SK-N-SH (cell line): ENCODE data around the gene ETV3L. TPM values are rescaled to one million over a fixed set of nuclear protein-coding genes. Genes with fewer than 3 reads are reported as not detected.

Experiments used
- CTCF ChIA-PET: fragments of 300-600, 350-600 bp; formaldehyde crosslinking; extraction: SDS; loops from one replicate; lab custom pipeline; 2021; lab: Yijun Ruan, JAX
- POLR2A ChIA-PET: fragments of 350-600 bp; sonication (Branson Sonifier 250); formaldehyde crosslinking; extraction: SDS; loops from one replicate; lab custom pipeline; 2020; ENCODE audit warnings: antibody characterized with exemption, inconsistent platforms; lab: Yijun Ruan, JAX
- DNase-seq: peaks from one replicate; pipeline ENCODE4 v3.0.0; 2012
- H2AFZ ChIP-seq: fragments of 200-600 bp; sonication (generic); 2 replicates; pipeline ENCODE4 v1.8.1; 2016; ENCODE audit warnings: antibody characterized with exemption, mild to moderate bottlenecking, low read depth
- H3F3A ChIP-seq: fragments of 200-600 bp; sonication (generic); replicated peaks from 2 replicates; pipeline ENCODE3; 2016; ENCODE audit warnings: antibody characterized with exemption, mild to moderate bottlenecking; ENCODE audit not compliant: insufficient read depth
- H3K27ac ChIP-seq, 2 experiments: fragments of 200-500 bp in 1 of 2; fragments of 200-600 bp in 1 of 2; sonication (Bioruptor generic) in 1 of 2; sonication (generic), shearing (Covaris generic) in 1 of 2; 2 replicates each; pipeline versions ENCODE4 v1.5.1 to v1.6.1; 2014 to 2016; ENCODE audit warnings: low read depth in 2 of 2, inconsistent platforms in 1 of 2, low read length in 1 of 2, mild to moderate bottlenecking in 1 of 2, mixed read lengths in 1 of 2
- H3K27me3 ChIP-seq: fragments of 200-600 bp; sonication (generic), shearing (Covaris generic); 2 replicates; pipeline ENCODE4 v1.6.1; 2016; ENCODE audit warnings: mixed run types; ENCODE audit not compliant: insufficient read depth
- H3K36me3 ChIP-seq, 2 experiments: fragments of 200-500 bp in 1 of 2; fragments of 200-600 bp in 1 of 2; sonication (Bioruptor generic) in 1 of 2; sonication (generic) in 1 of 2; replicated peaks in 1 of 2; 2 replicates each; pipeline versions ENCODE3 to v1.5.1; 2014 to 2016; ENCODE audit warnings: low read length in 1 of 2, mild to moderate bottlenecking in 1 of 2; ENCODE audit not compliant: insufficient read depth in 2 of 2, control insufficient read depth in 1 of 2
- H3K4me1 ChIP-seq, 2 experiments: fragments of 200-500 bp in 1 of 2; fragments of 200-600 bp in 1 of 2; sonication (Bioruptor generic) in 1 of 2; sonication (generic), shearing (Covaris generic) in 1 of 2; 2 replicates each; pipeline versions ENCODE4 v1.5.1 to v1.6.1; 2014 to 2016; ENCODE audit warnings: low read depth in 1 of 2, low read length in 1 of 2, mixed run types in 1 of 2; ENCODE audit not compliant: insufficient read depth in 2 of 2, control insufficient read depth in 1 of 2
- H3K4me2 ChIP-seq: fragments of 200-600 bp; sonication (generic), shearing (Covaris generic); 2 replicates; pipeline ENCODE4 v1.6.1; 2017; ENCODE audit warnings: mixed run types
- H3K4me3 ChIP-seq, 2 experiments: fragments of 200-500 bp in 1 of 2; fragments of 200-600 bp in 1 of 2; sonication (Bioruptor generic) in 1 of 2; sonication (generic), shearing (Covaris generic) in 1 of 2; 2 replicates each; pipeline versions ENCODE4 v1.5.1 to v1.8.1; 2014 to 2016; ENCODE audit warnings: low read depth in 2 of 2, inconsistent platforms in 1 of 2, low read length in 1 of 2, mild to moderate bottlenecking in 1 of 2, mixed read lengths in 1 of 2, moderate library complexity in 1 of 2
- H3K79me2 ChIP-seq: fragments of 200-600 bp; sonication (generic); 2 replicates; pipeline ENCODE4 v1.8.1; 2017; ENCODE audit warnings: mild to moderate bottlenecking; ENCODE audit not compliant: insufficient read depth
- H3K9ac ChIP-seq: fragments of 200-600 bp; sonication (generic); 2 replicates; pipeline ENCODE4 v1.6.1; 2017; ENCODE audit warnings: mixed run types
- H3K9me2 ChIP-seq: fragments of 200-600 bp; sonication (generic); 2 replicates; pipeline ENCODE4 v1.6.1; 2017; ENCODE audit warnings: mixed run types
- H3K9me3 ChIP-seq: fragments of 200-600 bp; sonication (generic); 2 replicates; pipeline ENCODE4 v1.6.1; 2017; ENCODE audit warnings: mixed run types, mild to moderate bottlenecking, moderate library complexity
- H4K20me1 ChIP-seq: fragments of 200-600 bp; sonication (generic); 2 replicates; pipeline ENCODE4 v1.6.1; 2017; ENCODE audit warnings: mild to moderate bottlenecking, mixed run types; ENCODE audit not compliant: insufficient read depth
- CHD2 ChIP-seq: fragments of 150-350 bp; IDR thresholded peaks from 2 replicates; pipeline ENCODE4 v1.6.1; 2018; ENCODE audit warnings: low read length; ENCODE audit not compliant: partially characterized antibody
- ELF1 ChIP-seq: IDR thresholded peaks from 2 replicates; pipeline ENCODE4 v1.4.0; 2012
- FOXM1 ChIP-seq: IDR thresholded peaks from 2 replicates; pipeline ENCODE4 v1.4.0; 2012; ENCODE audit warnings: low read depth, mild to moderate bottlenecking
- GABPA ChIP-seq: IDR thresholded peaks from 2 replicates; pipeline ENCODE4 v1.4.0; 2012; ENCODE audit warnings: low read depth, mild to moderate bottlenecking
- GATA2 ChIP-seq: sonication (generic); formaldehyde crosslinking; IDR thresholded peaks from 2 replicates; pipeline ENCODE4 v1.5.0; 2020; ENCODE audit warnings: mild to moderate bottlenecking, missing genetic modification reagents
- JUND ChIP-seq: IDR thresholded peaks from 2 replicates; pipeline ENCODE4 v1.4.0; 2012
- MXI1 ChIP-seq: IDR thresholded peaks from 2 replicates; pipeline ENCODE4 v1.6.1; 2012; ENCODE audit warnings: mild to moderate bottlenecking, low read depth, low read length, improper control_type of control experiment
- NRF1 ChIP-seq: IDR thresholded peaks from 2 replicates; pipeline ENCODE4 v1.6.1; 2012; ENCODE audit warnings: low read depth, mild to moderate bottlenecking, low read length
- POLR2AphosphoS5 ChIP-seq: IDR thresholded peaks from 2 replicates; pipeline ENCODE4 v1.6.1; 2012; ENCODE audit warnings: low read depth, low read length
- RAD21 ChIP-seq: IDR thresholded peaks from 2 replicates; pipeline ENCODE4 v1.6.1; 2012; ENCODE audit warnings: mild to moderate bottlenecking, low read length
- RCOR1 ChIP-seq: fragments of 150-350 bp; IDR thresholded peaks from 2 replicates; pipeline ENCODE4 v1.6.1; 2017; ENCODE audit warnings: antibody characterized with exemption, low read length
- SIN3A ChIP-seq: IDR thresholded peaks from 2 replicates; pipeline ENCODE4 v1.6.1; 2012; ENCODE audit warnings: low read depth, mild to moderate bottlenecking, low read length, moderate library complexity, borderline replicate concordance
- TAF1 ChIP-seq: IDR thresholded peaks from 2 replicates; pipeline ENCODE4 v1.6.1; 2012; ENCODE audit warnings: low read depth, mild to moderate bottlenecking, low read length, moderate library complexity, borderline replicate concordance
- TCF12 ChIP-seq: IDR thresholded peaks from 2 replicates; pipeline ENCODE4 v1.4.0; 2012
- TEAD4 ChIP-seq: IDR thresholded peaks from 2 replicates; pipeline ENCODE4 v1.4.0; 2012; ENCODE audit warnings: mild to moderate bottlenecking, borderline replicate concordance; ENCODE audit not compliant: insufficient read depth
- WGBS: methylation state at CpG from one replicate; pipeline ENCODE4 v1.1.6; 2017; ENCODE audit warnings: low lambda C conversion rate; 5-methylcytosine and 5-hydroxymethylcytosine counted together
- polyA plus RNA-seq, 3 experiments: library from polyadenylated mRNA; depleted of rRNA; stranded (reverse); fragments of >200 nt; gene quantifications; 2 replicates each; pipeline ENCODE4 v1.2.3, GENCODE V29; 2012
- TF ChIP-seq, protein P1 (sequence below): fragments of 200-600 bp; sonication (generic); IDR thresholded peaks from 2 replicates; pipeline ENCODE4 v1.6.1; 2017; ENCODE audit warnings: antibody characterized with exemption, mild to moderate bottlenecking, moderate library complexity
- TF ChIP-seq, protein P2 (sequence below): IDR thresholded peaks from 2 replicates; pipeline ENCODE4 v1.4.0; 2012; ENCODE audit warnings: low read depth, borderline replicate concordance
- TF ChIP-seq, protein P3 (sequence below): IDR thresholded peaks from 2 replicates; pipeline ENCODE4; 2012
- TF ChIP-seq, protein P4 (sequence below): IDR thresholded peaks from 2 replicates; pipeline ENCODE4 v1.6.1; 2012; ENCODE audit warnings: mild to moderate bottlenecking, low read depth, low read length, moderate library complexity
- TF ChIP-seq, protein P5 (sequence below): fragments of 150-350 bp; IDR thresholded peaks from 2 replicates; pipeline ENCODE4 v1.6.1; 2017; ENCODE audit warnings: antibody characterized with exemption, low read length, low read depth, borderline replicate concordance

ETV3L gene
- polyA plus RNA-seq, 1 of the 3 experiments (the other 2 are of a cell fraction): not detected

DNA sequence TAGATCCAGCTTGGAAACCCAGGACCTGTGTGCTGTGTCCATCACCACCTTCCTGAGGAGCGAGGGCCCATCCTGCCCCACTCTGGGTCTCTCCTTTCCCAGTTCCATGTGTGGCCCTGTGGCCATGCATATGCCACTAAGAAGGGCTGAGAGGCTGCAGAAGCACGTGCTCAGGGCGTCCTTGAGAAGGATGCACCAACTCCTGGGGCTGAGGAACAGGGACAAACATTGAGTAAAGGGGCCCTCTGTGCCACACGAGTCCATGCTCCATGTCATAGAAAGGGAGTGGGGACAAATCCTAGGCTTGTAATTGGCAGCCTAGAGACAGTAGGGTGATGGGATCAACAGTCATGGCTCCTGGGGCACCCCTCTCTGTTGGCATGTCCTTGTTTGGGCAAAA is 8.4 kb downstream of the ETV3L start:
- 51% methylated on average over 4 of the region's 4 CpGs for WGBS

DNA sequence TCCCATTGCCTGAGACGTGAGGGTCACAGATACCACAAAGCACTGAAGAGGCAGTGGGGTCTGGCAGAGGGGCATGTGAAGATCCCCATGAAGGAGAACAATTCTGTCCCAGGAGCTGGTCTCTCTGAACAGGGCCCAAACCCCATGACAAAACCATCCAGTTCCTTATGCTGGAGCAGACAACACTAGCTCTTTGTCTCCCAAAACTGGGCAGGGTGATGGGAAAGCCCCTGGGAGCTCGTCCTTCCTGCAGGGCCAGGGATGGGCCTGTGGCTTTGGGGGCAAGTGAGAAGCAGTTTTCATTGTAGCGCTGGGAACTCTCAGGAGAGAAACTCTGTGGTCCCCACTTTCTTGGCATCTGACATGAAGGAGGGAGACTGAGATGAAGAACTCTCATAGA is 8.8 kb downstream of the ETV3L start:
- WGBS: 63% methylated on average over 3 of the region's 3 CpGs
- CTCF ChIA-PET: interaction anchor here (0.9 to 13.6 kb wide), 37 partner anchors 8 to 163 kb away, joined by 3 to 586 read pairs (median 7); partner anchors contain the start of genes ETV3 and ETV3L
- no peaks in the 10 kb centered on the region for H3K27me3 ChIP-seq
- no peaks in the 10 kb centered on the region for H3F3A ChIP-seq
- H3K4me2 ChIP-seq: no peak overlapping the region
- POLR2A ChIA-PET: interaction anchor here (1.0 to 1.4 kb wide), 2 partner anchors 48 to 65 kb away, joined by 5 to 13 read pairs; no protein-coding TSS in a partner anchor
- no peak overlapping the region for H2AFZ ChIP-seq
- DNase-seq: no peak
- no peak overlapping the region for H3K4me3 ChIP-seq
- H4K20me1 ChIP-seq: no peaks in the 10 kb centered on the region
- H3K4me1 ChIP-seq: peaks cover 6 to 7% of the 10 kb centered on the region in 2 experiments; a peak in 2 of 4 replicates
- no peak overlapping the region for H3K9ac ChIP-seq
- H3K9me2 ChIP-seq: no peaks in the 10 kb centered on the region
- no peaks in the 10 kb centered on the region for H3K79me2 ChIP-seq
- no peaks in the 10 kb centered on the region for H3K9me3 ChIP-seq
- no peaks in the 10 kb centered on the region for H3K36me3 ChIP-seq
- H3K27ac ChIP-seq: no peak overlapping the region
- TF ChIP-seq, protein P1, sequence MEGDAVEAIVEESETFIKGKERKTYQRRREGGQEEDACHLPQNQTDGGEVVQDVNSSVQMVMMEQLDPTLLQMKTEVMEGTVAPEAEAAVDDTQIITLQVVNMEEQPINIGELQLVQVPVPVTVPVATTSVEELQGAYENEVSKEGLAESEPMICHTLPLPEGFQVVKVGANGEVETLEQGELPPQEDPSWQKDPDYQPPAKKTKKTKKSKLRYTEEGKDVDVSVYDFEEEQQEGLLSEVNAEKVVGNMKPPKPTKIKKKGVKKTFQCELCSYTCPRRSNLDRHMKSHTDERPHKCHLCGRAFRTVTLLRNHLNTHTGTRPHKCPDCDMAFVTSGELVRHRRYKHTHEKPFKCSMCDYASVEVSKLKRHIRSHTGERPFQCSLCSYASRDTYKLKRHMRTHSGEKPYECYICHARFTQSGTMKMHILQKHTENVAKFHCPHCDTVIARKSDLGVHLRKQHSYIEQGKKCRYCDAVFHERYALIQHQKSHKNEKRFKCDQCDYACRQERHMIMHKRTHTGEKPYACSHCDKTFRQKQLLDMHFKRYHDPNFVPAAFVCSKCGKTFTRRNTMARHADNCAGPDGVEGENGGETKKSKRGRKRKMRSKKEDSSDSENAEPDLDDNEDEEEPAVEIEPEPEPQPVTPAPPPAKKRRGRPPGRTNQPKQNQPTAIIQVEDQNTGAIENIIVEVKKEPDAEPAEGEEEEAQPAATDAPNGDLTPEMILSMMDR: no peak
- TF ChIP-seq FOXM1 (no peak), NRF1 (no peak), GABPA (no peak), GATA2 (CRISPR knock-in tag) (no peak), CHD2 (no peak), RAD21 (no peak), MXI1 (no peak), TAF1 (no peak)
- TF ChIP-seq, protein P2, sequence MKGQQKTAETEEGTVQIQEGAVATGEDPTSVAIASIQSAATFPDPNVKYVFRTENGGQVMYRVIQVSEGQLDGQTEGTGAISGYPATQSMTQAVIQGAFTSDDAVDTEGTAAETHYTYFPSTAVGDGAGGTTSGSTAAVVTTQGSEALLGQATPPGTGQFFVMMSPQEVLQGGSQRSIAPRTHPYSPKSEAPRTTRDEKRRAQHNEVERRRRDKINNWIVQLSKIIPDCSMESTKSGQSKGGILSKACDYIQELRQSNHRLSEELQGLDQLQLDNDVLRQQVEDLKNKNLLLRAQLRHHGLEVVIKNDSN: no peak
- TF ChIP-seq, protein P3, sequence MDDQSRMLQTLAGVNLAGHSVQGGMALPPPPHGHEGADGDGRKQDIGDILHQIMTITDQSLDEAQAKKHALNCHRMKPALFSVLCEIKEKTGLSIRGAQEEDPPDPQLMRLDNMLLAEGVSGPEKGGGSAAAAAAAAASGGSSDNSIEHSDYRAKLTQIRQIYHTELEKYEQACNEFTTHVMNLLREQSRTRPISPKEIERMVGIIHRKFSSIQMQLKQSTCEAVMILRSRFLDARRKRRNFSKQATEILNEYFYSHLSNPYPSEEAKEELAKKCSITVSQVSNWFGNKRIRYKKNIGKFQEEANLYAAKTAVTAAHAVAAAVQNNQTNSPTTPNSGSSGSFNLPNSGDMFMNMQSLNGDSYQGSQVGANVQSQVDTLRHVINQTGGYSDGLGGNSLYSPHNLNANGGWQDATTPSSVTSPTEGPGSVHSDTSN: no peak
- TF ChIP-seq, protein P4, sequence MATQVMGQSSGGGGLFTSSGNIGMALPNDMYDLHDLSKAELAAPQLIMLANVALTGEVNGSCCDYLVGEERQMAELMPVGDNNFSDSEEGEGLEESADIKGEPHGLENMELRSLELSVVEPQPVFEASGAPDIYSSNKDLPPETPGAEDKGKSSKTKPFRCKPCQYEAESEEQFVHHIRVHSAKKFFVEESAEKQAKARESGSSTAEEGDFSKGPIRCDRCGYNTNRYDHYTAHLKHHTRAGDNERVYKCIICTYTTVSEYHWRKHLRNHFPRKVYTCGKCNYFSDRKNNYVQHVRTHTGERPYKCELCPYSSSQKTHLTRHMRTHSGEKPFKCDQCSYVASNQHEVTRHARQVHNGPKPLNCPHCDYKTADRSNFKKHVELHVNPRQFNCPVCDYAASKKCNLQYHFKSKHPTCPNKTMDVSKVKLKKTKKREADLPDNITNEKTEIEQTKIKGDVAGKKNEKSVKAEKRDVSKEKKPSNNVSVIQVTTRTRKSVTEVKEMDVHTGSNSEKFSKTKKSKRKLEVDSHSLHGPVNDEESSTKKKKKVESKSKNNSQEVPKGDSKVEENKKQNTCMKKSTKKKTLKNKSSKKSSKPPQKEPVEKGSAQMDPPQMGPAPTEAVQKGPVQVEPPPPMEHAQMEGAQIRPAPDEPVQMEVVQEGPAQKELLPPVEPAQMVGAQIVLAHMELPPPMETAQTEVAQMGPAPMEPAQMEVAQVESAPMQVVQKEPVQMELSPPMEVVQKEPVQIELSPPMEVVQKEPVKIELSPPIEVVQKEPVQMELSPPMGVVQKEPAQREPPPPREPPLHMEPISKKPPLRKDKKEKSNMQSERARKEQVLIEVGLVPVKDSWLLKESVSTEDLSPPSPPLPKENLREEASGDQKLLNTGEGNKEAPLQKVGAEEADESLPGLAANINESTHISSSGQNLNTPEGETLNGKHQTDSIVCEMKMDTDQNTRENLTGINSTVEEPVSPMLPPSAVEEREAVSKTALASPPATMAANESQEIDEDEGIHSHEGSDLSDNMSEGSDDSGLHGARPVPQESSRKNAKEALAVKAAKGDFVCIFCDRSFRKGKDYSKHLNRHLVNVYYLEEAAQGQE: no peak
- TF ChIP-seq, protein P5, sequence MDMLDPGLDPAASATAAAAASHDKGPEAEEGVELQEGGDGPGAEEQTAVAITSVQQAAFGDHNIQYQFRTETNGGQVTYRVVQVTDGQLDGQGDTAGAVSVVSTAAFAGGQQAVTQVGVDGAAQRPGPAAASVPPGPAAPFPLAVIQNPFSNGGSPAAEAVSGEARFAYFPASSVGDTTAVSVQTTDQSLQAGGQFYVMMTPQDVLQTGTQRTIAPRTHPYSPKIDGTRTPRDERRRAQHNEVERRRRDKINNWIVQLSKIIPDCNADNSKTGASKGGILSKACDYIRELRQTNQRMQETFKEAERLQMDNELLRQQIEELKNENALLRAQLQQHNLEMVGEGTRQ: no peak

More for the DNA sequence above, 8.4 kb downstream of the ETV3L start:
- no peak overlapping the region for H3K9ac ChIP-seq
- TF ChIP-seq ELF1 (no peak), GABPA (no peak), RCOR1 (no peak), JUND (no peak), TAF1 (no peak), POLR2AphosphoS5 (no peak), TEAD4 (no peak), SIN3A (no peak), TCF12 (no peak)
- TF ChIP-seq, protein P2: no peak
- no peaks in the 10 kb centered on the region for H3K27me3 ChIP-seq
- H3K36me3 ChIP-seq: no peaks in the 10 kb centered on the region
- ChIA-PET POLR2A (interaction anchor here (1.4 kb wide), 1 partner anchor 65 kb away, joined by 13 read pairs; no protein-coding TSS in a partner anchor), CTCF (interaction anchor here (0.9 to 13.6 kb wide), 24 partner anchors 8 to 164 kb away, joined by 3 to 586 read pairs (median 10); partner anchors contain the start of genes ETV3 and ETV3L)
- H3K27ac ChIP-seq: no peak overlapping the region
- no peak overlapping the region for H2AFZ ChIP-seq
- no peaks in the 10 kb centered on the region for H3K79me2 ChIP-seq
- no peaks in the 10 kb centered on the region for H3K9me2 ChIP-seq
- no peaks in the 10 kb centered on the region for H3F3A ChIP-seq
- no peak for DNase-seq
- no peak overlapping the region for H3K4me3 ChIP-seq
- H3K9me3 ChIP-seq: no peaks in the 10 kb centered on the region
- peaks cover 6 to 7% of the 10 kb centered on the region in 2 experiments; a peak in 2 of 4 replicates for H3K4me1 ChIP-seq
- H3K4me2 ChIP-seq: no peak overlapping the region
- H4K20me1 ChIP-seq: no peaks in the 10 kb centered on the region
